Measurements from ENCODE around the gene WDR12.

Gene WDR12

GRCh38 chr2:202824901-202825300 lies 86.6 kb downstream of the WDR12 start:
- no peak for DNase-seq (ENCODE audit: low spot score)
- TF ChIP-seq CTCF (IDR thresholded peaks at IDR 0.05; ENCODE audit: extremely low read depth, missing control alignments), result no peak

Data from GM20000 (cell line).